Measurements from ENCODE around the gene MVD.

The MVD gene

DNA sequence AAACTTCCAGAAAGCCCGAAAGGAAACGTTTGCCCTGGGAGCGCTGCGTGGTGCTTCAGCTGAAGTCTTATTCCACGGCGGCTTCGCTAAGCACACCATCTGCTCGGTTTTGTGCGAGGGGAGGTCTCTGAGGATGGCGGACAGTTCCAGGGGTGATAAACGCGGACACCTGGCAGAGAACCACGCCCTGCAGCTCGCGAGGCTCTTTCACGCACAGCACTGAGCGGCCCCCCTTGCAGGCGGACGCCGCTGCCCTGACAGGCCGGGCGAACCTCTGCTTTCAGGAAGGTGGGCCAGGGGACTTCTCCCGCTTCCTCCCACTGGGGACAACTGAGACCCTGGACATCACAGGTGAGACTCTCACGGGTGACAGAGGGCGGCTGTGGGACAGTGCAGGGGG, 3.7 kb downstream of the MVD start:
- Histone ChIP-seq H3K27me3 (ENCODE audit: control insufficient read depth, insufficient read depth, low read length) (no peaks in the 10 kb centered on the region), H3K4me2 (ENCODE audit: low read length) (no peak overlapping the region), H3K27ac (no peak overlapping the region), H3K36me3 (ENCODE audit: control insufficient read depth, insufficient read depth, low read length) (no peaks in the 10 kb centered on the region), H3K79me2 (no peaks in the 10 kb centered on the region), H2AFZ (no peak overlapping the region), H3K9me3 (ENCODE audit: control insufficient read depth, low read length) (no peaks in the 10 kb centered on the region), H3K4me3 (ENCODE audit: low read depth, low read length) (no peak overlapping the region), H3K4me1 (peaks cover 3% of the 10 kb centered on the region), H3K9ac (no peak overlapping the region)
- TF ChIP-seq, protein P1, sequence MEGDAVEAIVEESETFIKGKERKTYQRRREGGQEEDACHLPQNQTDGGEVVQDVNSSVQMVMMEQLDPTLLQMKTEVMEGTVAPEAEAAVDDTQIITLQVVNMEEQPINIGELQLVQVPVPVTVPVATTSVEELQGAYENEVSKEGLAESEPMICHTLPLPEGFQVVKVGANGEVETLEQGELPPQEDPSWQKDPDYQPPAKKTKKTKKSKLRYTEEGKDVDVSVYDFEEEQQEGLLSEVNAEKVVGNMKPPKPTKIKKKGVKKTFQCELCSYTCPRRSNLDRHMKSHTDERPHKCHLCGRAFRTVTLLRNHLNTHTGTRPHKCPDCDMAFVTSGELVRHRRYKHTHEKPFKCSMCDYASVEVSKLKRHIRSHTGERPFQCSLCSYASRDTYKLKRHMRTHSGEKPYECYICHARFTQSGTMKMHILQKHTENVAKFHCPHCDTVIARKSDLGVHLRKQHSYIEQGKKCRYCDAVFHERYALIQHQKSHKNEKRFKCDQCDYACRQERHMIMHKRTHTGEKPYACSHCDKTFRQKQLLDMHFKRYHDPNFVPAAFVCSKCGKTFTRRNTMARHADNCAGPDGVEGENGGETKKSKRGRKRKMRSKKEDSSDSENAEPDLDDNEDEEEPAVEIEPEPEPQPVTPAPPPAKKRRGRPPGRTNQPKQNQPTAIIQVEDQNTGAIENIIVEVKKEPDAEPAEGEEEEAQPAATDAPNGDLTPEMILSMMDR (IDR thresholded peaks at IDR 0.05), result no peak

DNA sequence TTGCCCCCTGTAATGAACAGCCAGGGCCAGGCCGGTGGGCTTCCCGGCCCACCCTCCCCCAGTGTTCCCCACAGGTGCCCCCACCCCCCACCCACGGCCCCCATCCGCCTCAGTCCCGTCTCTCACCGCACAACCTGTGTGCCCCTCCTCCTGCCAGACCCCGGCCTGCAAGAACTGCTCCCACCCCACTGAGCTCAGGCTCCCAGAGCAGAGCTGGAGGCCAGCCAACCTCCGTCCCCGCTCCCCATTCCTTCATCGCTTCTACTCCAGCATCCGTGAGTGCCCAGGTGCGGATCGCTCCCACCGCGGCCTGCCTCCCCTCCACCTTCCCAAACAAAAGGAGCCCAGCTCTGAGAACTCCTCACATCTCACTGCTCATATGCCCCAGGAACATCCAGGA, 4.2 kb downstream of the MVD start:
- Histone ChIP-seq H3K27me3 (ENCODE audit: control insufficient read depth, insufficient read depth, low read length) (no peaks in the 10 kb centered on the region), H3K9me3 (ENCODE audit: control insufficient read depth, low read length) (no peaks in the 10 kb centered on the region), H3K36me3 (ENCODE audit: control insufficient read depth, insufficient read depth, low read length) (no peaks in the 10 kb centered on the region), H3K27ac (no peak overlapping the region), H3K9ac (no peak overlapping the region), H3K4me3 (ENCODE audit: low read depth, low read length) (no peak overlapping the region), H3K4me1 (no peaks in the 10 kb centered on the region), H2AFZ (no peak overlapping the region), H3K4me2 (ENCODE audit: low read length) (no peak overlapping the region), H3K79me2 (no peaks in the 10 kb centered on the region)
- TF ChIP-seq, protein P1 (IDR thresholded peaks at IDR 0.05), result no peak

DNA sequence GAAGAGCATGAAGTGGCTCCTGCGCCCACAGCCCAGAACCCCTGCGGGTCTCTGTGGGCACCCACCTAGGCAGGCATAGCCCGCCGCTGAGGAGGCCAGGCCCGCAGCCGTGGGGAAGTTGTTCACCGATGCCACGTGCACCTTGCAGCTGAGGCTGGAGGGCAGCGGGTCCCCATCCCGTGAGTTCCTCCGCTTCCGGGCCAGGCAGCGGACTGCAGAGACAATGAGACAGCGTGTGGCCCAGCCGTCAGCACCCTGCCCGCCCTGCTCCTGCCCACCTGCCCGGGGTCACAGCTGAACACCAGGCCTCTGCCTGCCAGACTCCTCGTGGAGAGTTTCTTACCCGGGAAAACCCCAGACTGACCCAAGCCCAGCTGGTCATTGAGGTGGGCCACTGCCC, 5.5 kb downstream of the MVD start:
- H2AFZ ChIP-seq, result no peak overlapping the region
- no peaks in the 10 kb centered on the region for H3K9me3 ChIP-seq (ENCODE audit: control insufficient read depth, low read length)
- H3K4me1 ChIP-seq, result no peaks in the 10 kb centered on the region
- H3K27ac ChIP-seq, result no peak overlapping the region
- H3K9ac ChIP-seq, result no peak overlapping the region
- H3K79me2 ChIP-seq, result no peaks in the 10 kb centered on the region
- TF ChIP-seq, protein P1 (IDR thresholded peaks at IDR 0.05), result no peak
- H3K4me3 ChIP-seq (ENCODE audit: low read depth, low read length), result no peak overlapping the region
- no peak overlapping the region for H3K4me2 ChIP-seq (ENCODE audit: low read length)
- H3K27me3 ChIP-seq (ENCODE audit: control insufficient read depth, insufficient read depth, low read length), result no peaks in the 10 kb centered on the region
- no peaks in the 10 kb centered on the region for H3K36me3 ChIP-seq (ENCODE audit: control insufficient read depth, insufficient read depth, low read length)

DNA sequence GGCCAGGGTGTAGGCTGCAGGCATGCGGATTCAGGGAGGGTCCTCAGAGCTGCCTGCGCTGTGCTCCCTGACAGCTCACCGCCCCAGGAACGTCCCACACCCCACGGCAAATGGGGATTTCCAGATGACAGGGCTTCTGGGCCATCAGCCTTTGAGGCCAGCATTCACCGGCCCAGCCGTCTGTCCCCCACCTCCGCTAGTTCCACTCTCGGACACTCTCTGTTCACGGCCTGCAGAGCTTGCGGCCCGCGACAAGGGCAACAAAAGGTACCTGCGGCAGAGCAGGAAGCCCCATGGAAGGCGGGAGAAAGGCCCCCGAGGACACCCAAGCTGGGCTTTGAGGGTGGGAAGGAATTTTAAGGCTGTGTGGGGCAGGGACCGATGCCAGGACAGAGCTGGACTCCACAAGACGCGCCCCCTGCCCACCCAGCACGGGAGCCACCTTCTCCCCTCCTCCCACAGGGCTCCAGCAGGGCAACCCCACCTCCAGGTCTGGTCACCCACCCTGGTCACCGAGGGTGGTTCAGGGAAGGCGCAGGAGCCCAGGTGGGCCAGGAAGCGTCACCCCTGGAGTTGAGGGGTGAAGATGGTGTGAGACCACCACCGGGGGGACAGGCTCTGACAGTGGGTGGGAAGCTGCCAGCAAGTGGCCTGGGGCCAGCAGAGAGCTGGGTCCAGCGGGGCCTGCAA, 6.5 kb downstream of the MVD start:
- Histone ChIP-seq H3K36me3 (ENCODE audit: control insufficient read depth, insufficient read depth, low read length) (no peaks in the 10 kb centered on the region), H2AFZ (no peak overlapping the region), H3K4me3 (ENCODE audit: low read depth, low read length) (no peak overlapping the region), H3K4me2 (ENCODE audit: low read length) (no peak overlapping the region), H3K9ac (no peak overlapping the region), H3K27ac (no peak overlapping the region), H3K9me3 (ENCODE audit: control insufficient read depth, low read length) (no peaks in the 10 kb centered on the region), H3K79me2 (no peaks in the 10 kb centered on the region), H3K4me1 (peaks cover 2% of the 10 kb centered on the region), H3K27me3 (ENCODE audit: control insufficient read depth, insufficient read depth, low read length) (no peaks in the 10 kb centered on the region)
- TF ChIP-seq, protein P1 (IDR thresholded peaks at IDR 0.05), result no peak

DNA sequence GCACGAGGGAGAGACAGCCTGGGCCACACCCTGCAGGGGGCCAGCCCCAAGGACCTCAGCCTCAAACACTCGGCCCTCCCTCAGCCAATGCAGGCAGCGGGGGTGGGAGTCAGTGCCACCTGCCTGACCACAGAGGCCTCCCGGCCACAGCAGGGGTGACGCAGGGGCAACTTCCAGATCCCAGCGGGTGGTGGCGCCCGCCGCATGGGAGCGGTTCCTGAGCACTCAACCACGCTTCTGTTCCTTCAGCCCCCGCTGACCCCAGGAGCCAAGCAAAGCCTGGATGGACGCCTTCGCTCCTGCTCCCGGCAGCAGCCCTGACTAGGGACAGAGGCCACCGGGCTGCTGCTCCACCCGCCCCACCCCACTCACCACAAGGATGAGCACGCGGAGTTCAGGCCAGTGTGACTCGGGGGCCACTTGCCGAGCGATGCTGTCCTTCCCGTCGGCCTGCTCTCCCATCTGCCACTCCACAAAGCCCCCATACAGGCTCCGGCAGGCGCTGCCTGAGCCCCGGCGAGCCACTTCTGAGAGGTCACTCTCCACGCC, 7.1 kb downstream of the MVD start:
- Histone ChIP-seq H2AFZ (no peak overlapping the region), H3K4me3 (ENCODE audit: low read depth, low read length) (no peak overlapping the region), H3K27ac (no peak overlapping the region), H3K4me1 (peaks cover 6% of the 10 kb centered on the region), H3K36me3 (ENCODE audit: control insufficient read depth, insufficient read depth, low read length) (no peaks in the 10 kb centered on the region), H3K9me3 (ENCODE audit: control insufficient read depth, low read length) (no peaks in the 10 kb centered on the region), H3K27me3 (ENCODE audit: control insufficient read depth, insufficient read depth, low read length) (no peaks in the 10 kb centered on the region), H3K4me2 (ENCODE audit: low read length) (no peak overlapping the region), H3K9ac (no peak overlapping the region), H3K79me2 (no peaks in the 10 kb centered on the region)
- TF ChIP-seq, protein P1 (IDR thresholded peaks at IDR 0.05), result no peak
